Measurements from ENCODE around the gene LRRN3.
A peak's percentile ranks its signal among the peaks of the same experiment; 100 is the strongest.

The LRRN3 gene

GRCh38 chr7:111080495-111081105 lies 10.3 kb upstream of the LRRN3 start:
- DNase-seq: no peak

- no peak for DNase-seq
These were observed 9.2 kb upstream of the LRRN3 start for GRCh38 chr7:111081546-111082267.

GRCh38 chr7:111082351-111082750 lies 8.6 kb upstream of the LRRN3 start:
- DNase-seq: no peak

- no peak for DNase-seq
These were observed 7.5 kb upstream of the LRRN3 start for GRCh38 chr7:111083413-111083812.

GRCh38 chr7:111085356-111085755 lies 5.6 kb upstream of the LRRN3 start:
- DNase-seq: no peak

GRCh38 chr7:111086532-111086931 lies 4.4 kb upstream of the LRRN3 start:
- DNase-seq: no peak

GRCh38 chr7:111088328-111088727 lies 2.6 kb upstream of the LRRN3 start:
- DNase-seq: no peak

- peak; percentile 51 for DNase-seq
These were observed 1.0 kb upstream of the LRRN3 start for GRCh38 chr7:111089822-111090426.

GRCh38 chr7:111091593-111092358 lies 849 bp downstream of the LRRN3 start:
- no peak for DNase-seq

- no peak for DNase-seq
These were observed 1.7 kb downstream of the LRRN3 start for GRCh38 chr7:111092406-111093236.

- no peak for DNase-seq
These were observed 2.6 kb downstream of the LRRN3 start for GRCh38 chr7:111093496-111093895.

- DNase-seq: no peak
These were observed 3.5 kb downstream of the LRRN3 start for GRCh38 chr7:111094419-111094818.

- DNase-seq: no peak
These were observed 6.1 kb downstream of the LRRN3 start for GRCh38 chr7:111096997-111097396.

GRCh38 chr7:111098011-111098925 lies 7.3 kb downstream of the LRRN3 start:
- peak; percentile 47 for DNase-seq

GRCh38 chr7:111098926-111099250 lies 8.0 kb downstream of the LRRN3 start:
- no peak for DNase-seq

GRCh38 chr7:111101856-111102646 lies 11.1 kb downstream of the LRRN3 start:
- DNase-seq: no peak

GRCh38 chr7:111103136-111103535 lies 12.2 kb downstream of the LRRN3 start:
- no peak for DNase-seq

- DNase-seq: no peak
These were observed 12.8 kb downstream of the LRRN3 start for GRCh38 chr7:111103678-111104274.

GRCh38 chr7:111104710-111105109 lies 13.8 kb downstream of the LRRN3 start:
- no peak for DNase-seq

GRCh38 chr7:111105269-111105668 lies 14.3 kb downstream of the LRRN3 start:
- DNase-seq: no peak
